ENCODE results near the gene ZNF117.
"Not testable (repeated sequence)": the region's sequence is repeated elsewhere in the genome, so short reads cannot be mapped to it uniquely, and the experiment has no call there.

Gene ZNF117

DNA sequence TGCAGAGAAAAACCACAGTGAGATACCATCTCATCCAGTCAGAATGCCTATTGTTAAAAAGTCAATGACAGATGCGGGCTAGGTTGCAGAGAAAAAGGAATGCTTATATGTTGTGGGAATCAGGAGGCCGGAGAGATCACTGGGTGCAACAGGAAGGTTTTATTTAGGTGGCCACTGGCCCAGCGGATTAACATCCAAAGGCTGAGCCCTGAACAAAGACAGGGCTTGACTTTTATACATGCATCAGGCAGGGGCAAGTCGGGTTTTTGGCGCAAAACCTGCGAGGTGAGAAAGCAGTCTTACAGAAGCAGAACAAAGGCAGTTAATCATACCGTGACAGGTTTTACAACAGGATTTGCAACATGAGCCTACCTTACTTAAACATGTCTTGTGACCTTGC is 620 bp downstream of the ZNF117 start:
- Histone ChIP-seq H3K36me3 (ENCODE audit: control insufficient read depth, insufficient read depth, low read length) (no peaks in the 10 kb centered on the region), H3K4me1 (ENCODE audit: control insufficient read depth, insufficient read depth, low read length) (no peaks in the 10 kb centered on the region), H3K9me3 (ENCODE audit: control insufficient read depth, low read length) (peaks cover 12% of the 10 kb centered on the region), H3K4me3 (ENCODE audit: low read length) (no peak overlapping the region), H3K9ac (ENCODE audit: low read length) (no peak overlapping the region), H3K27me3 (ENCODE audit: control insufficient read depth, insufficient read depth, low read length) (no peaks in the 10 kb centered on the region)

DNA sequence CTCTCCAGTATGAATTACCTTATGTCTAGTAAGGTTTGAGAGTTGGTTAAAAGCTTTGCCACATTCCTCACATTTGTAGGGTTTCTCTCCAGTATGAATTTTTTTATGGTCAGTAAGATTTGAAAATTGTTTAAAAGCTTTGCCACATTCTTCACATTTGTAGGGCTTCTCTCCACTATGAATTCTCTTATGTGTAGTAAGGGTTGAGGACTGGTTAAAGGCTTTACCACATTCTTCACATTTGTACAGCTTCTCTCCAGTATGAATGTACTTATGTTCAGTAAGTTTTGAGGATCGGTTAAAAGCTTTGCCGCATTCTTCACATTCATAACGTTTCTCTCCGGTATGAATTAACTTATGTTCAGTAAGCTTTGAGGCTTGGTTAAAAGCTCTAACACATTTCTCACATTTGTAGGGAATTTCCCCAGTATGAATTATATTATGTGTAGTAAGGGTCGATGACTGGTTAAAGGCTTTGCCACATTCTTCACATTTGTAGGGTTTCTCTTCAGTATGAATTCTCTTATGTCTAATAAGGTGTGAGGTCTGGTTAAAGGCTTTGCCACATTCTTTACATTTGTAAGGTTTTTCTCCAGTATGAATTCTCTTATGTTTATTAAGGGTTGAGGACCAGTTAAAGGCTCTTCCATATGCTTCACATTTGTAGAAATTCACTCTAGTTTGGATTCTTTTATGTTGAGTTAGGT is 12.2 kb downstream of the ZNF117 start:
- H3K4me1 ChIP-seq (ENCODE audit: control insufficient read depth, insufficient read depth, low read length) = no peaks in the 10 kb centered on the region
- no peak overlapping the region for H3K9ac ChIP-seq (ENCODE audit: low read length)
- H3K4me3 ChIP-seq (ENCODE audit: low read length) = no peak overlapping the region
- no peaks in the 10 kb centered on the region for H3K27me3 ChIP-seq (ENCODE audit: control insufficient read depth, insufficient read depth, low read length)
- no peaks in the 10 kb centered on the region for H3K36me3 ChIP-seq (ENCODE audit: control insufficient read depth, insufficient read depth, low read length)
- peaks cover 14% of the 10 kb centered on the region for H3K9me3 ChIP-seq (ENCODE audit: control insufficient read depth, low read length)

GRCh38 chr7:64965594-64965993 is 25.2 kb downstream of the ZNF117 start:
- no peak overlapping the region for H3K4me3 ChIP-seq (ENCODE audit: low read length)
- H3K36me3 ChIP-seq (ENCODE audit: control insufficient read depth, insufficient read depth, low read length) = no peaks in the 10 kb centered on the region
- no peaks in the 10 kb centered on the region for H3K4me1 ChIP-seq (ENCODE audit: control insufficient read depth, insufficient read depth, low read length)
- no peaks in the 10 kb centered on the region for H3K9me3 ChIP-seq (ENCODE audit: control insufficient read depth, low read length)
- no peaks in the 10 kb centered on the region for H3K27me3 ChIP-seq (ENCODE audit: control insufficient read depth, insufficient read depth, low read length)
- H3K9ac ChIP-seq (ENCODE audit: low read length) = no peak overlapping the region

DNA sequence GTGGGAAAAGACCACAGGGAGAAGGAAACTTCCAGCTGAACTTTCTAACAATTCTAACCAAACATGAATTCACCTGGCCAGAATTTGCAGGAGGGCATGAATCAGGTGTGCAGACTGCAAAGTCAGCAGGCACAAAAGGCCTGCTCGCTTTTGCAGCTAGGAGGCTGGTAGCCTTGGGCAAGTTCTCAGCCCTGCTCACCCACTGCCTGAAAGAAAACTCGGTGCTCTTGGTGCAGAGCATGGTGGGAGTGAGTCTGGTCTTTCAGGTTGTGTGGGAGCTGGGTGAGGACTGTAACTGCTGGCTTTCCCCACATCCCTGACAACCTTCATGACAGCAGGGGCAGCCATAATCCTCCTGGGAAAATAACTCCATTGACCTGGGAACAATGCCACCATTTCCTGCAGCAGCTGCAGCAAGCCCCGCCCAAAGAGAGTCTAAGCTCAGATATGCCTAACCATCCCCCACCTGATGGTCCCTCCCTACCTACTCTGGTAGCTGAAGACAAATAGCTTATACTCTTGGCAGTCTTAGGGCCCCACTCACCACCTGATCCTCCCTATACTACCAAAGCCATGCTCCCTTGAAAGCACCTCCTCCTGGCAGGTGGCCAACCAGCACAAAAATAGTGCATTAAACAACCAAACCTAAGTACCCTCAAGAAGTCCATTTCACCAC is 31.6 kb downstream of the ZNF117 start:
- no peaks in the 10 kb centered on the region for H3K36me3 ChIP-seq (ENCODE audit: control insufficient read depth, insufficient read depth, low read length)
- no peak overlapping the region for H3K9ac ChIP-seq (ENCODE audit: low read length)
- no peak overlapping the region for H3K4me3 ChIP-seq (ENCODE audit: low read length)
- H3K4me1 ChIP-seq (ENCODE audit: control insufficient read depth, insufficient read depth, low read length) = no peaks in the 10 kb centered on the region
- no peaks in the 10 kb centered on the region for H3K9me3 ChIP-seq (ENCODE audit: control insufficient read depth, low read length)
- H3K27me3 ChIP-seq (ENCODE audit: control insufficient read depth, insufficient read depth, low read length) = no peaks in the 10 kb centered on the region

- H3K9me3 ChIP-seq (ENCODE audit: control insufficient read depth, low read length) = no peaks in the 10 kb centered on the region
- H3K27me3 ChIP-seq (ENCODE audit: control insufficient read depth, insufficient read depth, low read length) = peaks cover 22% of the 10 kb centered on the region
- H3K4me1 ChIP-seq (ENCODE audit: control insufficient read depth, insufficient read depth, low read length) = peaks cover 6% of the 10 kb centered on the region
- no peak overlapping the region for H3K4me3 ChIP-seq (ENCODE audit: low read length)
- no peaks in the 10 kb centered on the region for H3K36me3 ChIP-seq (ENCODE audit: control insufficient read depth, insufficient read depth, low read length)
- H3K9ac ChIP-seq (ENCODE audit: low read length) = no peak overlapping the region
Observed at GRCh38 chr7:64951250-64951848, 39.5 kb downstream of the ZNF117 start.

- H3K4me1 ChIP-seq (ENCODE audit: control insufficient read depth, insufficient read depth, low read length); H3K9me3 ChIP-seq (ENCODE audit: control insufficient read depth, low read length); H3K4me3 ChIP-seq (ENCODE audit: low read length); H3K9ac ChIP-seq (ENCODE audit: low read length); H3K36me3 ChIP-seq (ENCODE audit: control insufficient read depth, insufficient read depth, low read length): not testable (repeated sequence)
- peaks cover 28% of the 10 kb centered on the region for H3K27me3 ChIP-seq (ENCODE audit: control insufficient read depth, insufficient read depth, low read length)
Observed at GRCh38 chr7:64950673-64951072, 40.2 kb downstream of the ZNF117 start.

DNA sequence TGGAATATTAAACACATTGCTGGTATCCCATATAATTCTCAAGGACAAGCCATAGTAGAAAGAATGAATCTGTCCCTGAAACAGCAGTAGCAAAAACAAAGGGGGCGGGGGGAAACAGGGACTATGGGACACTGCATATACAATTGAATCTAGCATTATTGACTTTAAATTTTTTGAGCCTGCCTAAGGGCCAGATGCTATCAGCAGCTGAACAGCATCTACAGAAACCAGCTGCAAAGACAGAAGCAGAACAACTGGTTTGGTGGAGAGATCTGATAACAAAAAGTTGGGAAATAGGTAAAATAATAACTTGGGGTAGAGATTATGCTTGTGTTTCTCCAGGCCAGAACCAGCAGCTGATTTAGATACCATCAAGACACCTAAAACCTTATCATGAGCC is 42.1 kb downstream of the ZNF117 start:
- peaks cover 28% of the 10 kb centered on the region for H3K27me3 ChIP-seq (ENCODE audit: control insufficient read depth, insufficient read depth, low read length)
- H3K9ac ChIP-seq (ENCODE audit: low read length); H3K4me1 ChIP-seq (ENCODE audit: control insufficient read depth, insufficient read depth, low read length); H3K4me3 ChIP-seq (ENCODE audit: low read length); H3K9me3 ChIP-seq (ENCODE audit: control insufficient read depth, low read length); H3K36me3 ChIP-seq (ENCODE audit: control insufficient read depth, insufficient read depth, low read length): not testable (repeated sequence)

DNA sequence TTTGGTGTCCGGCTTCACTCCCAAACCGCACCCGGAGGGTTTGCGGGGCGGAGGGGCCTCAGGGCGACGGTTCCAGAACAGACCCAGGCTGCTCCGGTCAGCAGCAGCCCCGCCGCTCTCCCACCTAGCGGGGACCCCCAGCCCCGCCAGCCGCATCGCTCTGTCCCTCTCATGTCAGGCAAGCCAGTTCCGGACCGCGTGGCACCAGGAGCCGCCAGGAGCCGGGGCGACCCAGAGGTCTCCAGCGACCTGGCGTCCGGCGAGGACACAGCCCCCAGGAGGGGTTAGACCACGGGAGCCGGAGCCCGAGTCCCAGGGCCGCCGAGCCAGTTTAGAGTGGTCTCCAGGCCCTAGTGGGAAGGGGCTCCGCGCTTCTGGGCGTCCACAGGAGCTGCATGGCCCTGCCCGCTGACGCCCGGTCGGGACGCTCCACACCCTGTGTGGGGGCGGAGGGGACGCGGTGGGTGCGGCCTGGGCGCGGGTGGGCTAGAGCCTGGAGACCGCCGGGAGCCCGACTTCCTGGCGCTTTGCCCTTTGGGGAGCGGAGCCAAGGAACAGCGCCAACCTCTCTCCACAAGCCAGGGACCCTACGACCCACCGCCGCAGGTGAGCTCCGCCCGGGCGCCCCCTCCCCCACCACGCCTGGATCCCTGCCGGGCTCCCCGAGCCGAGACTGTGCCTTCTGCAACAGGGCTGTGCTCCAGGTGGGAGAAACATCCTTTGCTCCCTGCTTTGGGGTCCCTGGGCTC is 43.4 kb downstream of the ZNF117 start:
- Histone ChIP-seq H3K9ac (ENCODE audit: low read length) (peak overlapping the region; percentile 54), H3K9me3 (ENCODE audit: control insufficient read depth, low read length) (no peaks in the 10 kb centered on the region), H3K36me3 (ENCODE audit: control insufficient read depth, insufficient read depth, low read length) (no peaks in the 10 kb centered on the region), H3K4me3 (ENCODE audit: low read length) (peak overlapping the region; percentile 28), H3K27me3 (ENCODE audit: control insufficient read depth, insufficient read depth, low read length) (peaks cover 28% of the 10 kb centered on the region), H3K4me1 (ENCODE audit: control insufficient read depth, insufficient read depth, low read length) (peaks cover 6% of the 10 kb centered on the region)

GRCh38 chr7:64946772-64947171 is 44.1 kb downstream of the ZNF117 start:
- Histone ChIP-seq H3K4me3 (ENCODE audit: low read length) (no peak overlapping the region), H3K9ac (ENCODE audit: low read length) (peak overlapping the region; percentile 54), H3K4me1 (ENCODE audit: control insufficient read depth, insufficient read depth, low read length) (peaks cover 6% of the 10 kb centered on the region), H3K36me3 (ENCODE audit: control insufficient read depth, insufficient read depth, low read length) (no peaks in the 10 kb centered on the region), H3K27me3 (ENCODE audit: control insufficient read depth, insufficient read depth, low read length) (peaks cover 28% of the 10 kb centered on the region), H3K9me3 (ENCODE audit: control insufficient read depth, low read length) (no peaks in the 10 kb centered on the region)

DNA sequence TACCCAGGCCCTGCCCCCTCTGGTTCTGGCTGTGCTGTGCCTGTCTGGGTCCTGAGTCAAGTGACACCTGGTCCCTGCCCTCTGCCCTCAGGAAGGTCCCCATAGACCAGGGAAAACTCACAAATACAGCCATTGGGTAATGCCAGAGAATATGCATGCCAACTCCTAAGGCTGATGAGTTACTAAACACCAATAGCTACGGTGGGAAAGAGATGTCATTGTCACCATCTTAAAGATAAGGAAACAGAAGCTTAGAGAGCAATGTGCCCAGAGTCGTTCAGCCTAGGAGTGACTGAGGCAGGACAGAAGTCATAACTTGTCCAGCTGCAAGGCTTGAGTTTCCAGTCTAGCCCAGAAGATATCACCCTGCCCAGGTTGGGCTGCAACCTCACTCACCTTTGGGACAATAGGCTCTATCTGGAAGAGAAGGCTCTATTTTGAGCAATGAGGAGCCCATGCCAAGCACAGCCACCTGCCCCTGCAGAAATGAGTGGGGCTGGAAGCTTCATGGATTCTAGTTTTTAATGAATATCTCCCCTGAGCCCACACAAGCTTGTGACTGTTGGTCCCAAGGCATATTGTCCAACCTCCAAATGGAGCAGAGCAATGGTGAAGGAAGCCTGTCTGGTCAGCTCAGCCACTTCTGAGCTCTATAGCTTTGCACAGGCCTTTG is 45.2 kb downstream of the ZNF117 start:
- Histone ChIP-seq H3K4me1 (ENCODE audit: control insufficient read depth, insufficient read depth, low read length) (peaks cover 6% of the 10 kb centered on the region), H3K36me3 (ENCODE audit: control insufficient read depth, insufficient read depth, low read length) (no peaks in the 10 kb centered on the region), H3K27me3 (ENCODE audit: control insufficient read depth, insufficient read depth, low read length) (peaks cover 28% of the 10 kb centered on the region), H3K9ac (ENCODE audit: low read length) (no peak overlapping the region), H3K4me3 (ENCODE audit: low read length) (no peak overlapping the region), H3K9me3 (ENCODE audit: control insufficient read depth, low read length) (no peaks in the 10 kb centered on the region)

DNA sequence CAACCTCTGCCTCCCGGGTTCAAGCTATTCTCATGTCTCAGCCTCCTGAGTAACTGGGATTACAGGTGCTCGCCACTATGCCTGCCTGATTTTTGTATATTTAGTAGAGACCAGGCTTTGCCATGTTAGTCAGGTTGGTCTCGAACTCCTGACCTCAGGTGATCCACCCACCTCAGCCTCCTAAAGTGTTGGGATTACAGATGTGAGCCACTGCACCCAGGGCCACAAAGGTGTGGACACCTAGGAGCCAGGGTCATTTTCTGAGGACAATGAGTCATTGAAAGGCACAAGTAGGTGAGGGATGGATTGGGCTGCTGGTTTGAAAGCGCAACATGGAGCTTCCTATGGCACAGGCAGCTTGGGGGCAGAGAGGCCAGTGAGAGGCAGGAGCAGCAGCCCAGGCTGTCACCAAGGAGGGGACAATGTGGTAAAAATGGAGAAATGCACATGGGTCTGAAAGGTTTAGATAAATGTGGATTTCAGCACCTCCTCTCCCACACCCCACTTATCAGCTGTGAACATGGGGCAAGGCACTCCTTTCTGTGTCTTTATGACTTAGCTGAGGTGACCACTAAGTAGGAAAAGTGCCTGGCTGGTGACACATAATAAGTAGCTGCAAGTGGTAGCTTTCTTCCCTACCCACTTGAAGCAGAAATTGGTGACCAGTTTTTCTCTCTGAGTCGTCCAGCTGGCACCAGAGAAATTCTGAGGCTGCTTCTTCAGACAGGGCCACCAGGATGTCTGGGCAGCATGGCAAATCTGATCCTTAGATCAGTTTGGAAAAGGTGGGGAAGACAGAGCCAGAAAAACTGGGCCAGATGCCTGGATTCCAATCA is 46.0 kb downstream of the ZNF117 start:
- not testable (repeated sequence) for H3K36me3 ChIP-seq (ENCODE audit: control insufficient read depth, insufficient read depth, low read length); H3K9me3 ChIP-seq (ENCODE audit: control insufficient read depth, low read length); H3K4me1 ChIP-seq (ENCODE audit: control insufficient read depth, insufficient read depth, low read length); H3K4me3 ChIP-seq (ENCODE audit: low read length); H3K9ac ChIP-seq (ENCODE audit: low read length)
- H3K27me3 ChIP-seq (ENCODE audit: control insufficient read depth, insufficient read depth, low read length) = peaks cover 28% of the 10 kb centered on the region
